Transverse colon (tissue), 4 donors: ENCODE data around the gene TMPO. TPM values are rescaled to one million over a fixed set of nuclear protein-coding genes. Genes with fewer than 3 reads are reported as not detected.

Experiments
- DNase-seq: peaks from one replicate; pipeline ENCODE4 v3.0.0-alpha.2; 2019
- H3K27ac ChIP-seq, 4 donors: fragments of 200-600 bp; sonication (generic); 2 replicates each; pipeline ENCODE4 v1.5.1; 2016 to 2018; ENCODE audit warnings: inconsistent platforms in 4 of 4
- H3K27me3 ChIP-seq: fragments of 200-600 bp; sonication (generic); 2 replicates; pipeline ENCODE4 v1.5.1; 2017; ENCODE audit warnings: inconsistent platforms
- H3K36me3 ChIP-seq, 4 donors: fragments of 200-600 bp; sonication (generic); 2 replicates each; pipeline ENCODE4 v1.5.1; 2017 to 2019; ENCODE audit warnings: inconsistent platforms in 4 of 4
- H3K4me1 ChIP-seq, 4 donors: fragments of 200-600 bp; sonication (generic); 2 replicates each; pipeline ENCODE4 v1.5.1; 2017 to 2020; ENCODE audit warnings: inconsistent platforms in 4 of 4
- H3K4me3 ChIP-seq, 4 donors: fragments of 200-600 bp; sonication (generic); 1 replicate in 1 of 4; 2 replicates in 3 of 4; pipeline versions ENCODE4 v1.5.1 to v1.6.1; 2017 to 2019; ENCODE audit warnings: inconsistent platforms in 4 of 4
- H3K9me3 ChIP-seq, 2 donors: fragments of 200-600 bp; sonication (generic); 2 replicates each; pipeline ENCODE4 v1.5.1; 2017 to 2019; ENCODE audit warnings: inconsistent platforms in 2 of 2
- EP300 ChIP-seq: sonication (generic); formaldehyde crosslinking; IDR thresholded peaks from one replicate; pipeline ENCODE4 v1.6.1; 2017; ENCODE audit warnings: antibody characterized with exemption, low read depth
- POLR2A ChIP-seq: fragments of 450-650 bp; IDR thresholded peaks from one replicate; pipeline ENCODE4 v1.6.1; 2016; ENCODE audit warnings: antibody characterized with exemption, mild to moderate bottlenecking, moderate library complexity
- POLR2AphosphoS5 ChIP-seq, 3 donors: sonication (generic); formaldehyde crosslinking; IDR thresholded peaks; one replicate each; pipeline ENCODE4 v1.6.1; 2016; ENCODE audit warnings: antibody characterized with exemption in 3 of 3
- WGBS, 2 donors: methylation state at CpG; one replicate each; pipeline ENCODE4 v1.1.5; 2018; ENCODE audit warnings: low coverage in 1 of 2; 5-methylcytosine and 5-hydroxymethylcytosine counted together
- in situ Hi-C, 4 donors: fragments of 200-750 bp; cut with MboI; loops; one replicate each; pipeline versions ENCODE4 v1.15.0 to v1.15.1; 2017; ENCODE audit warnings: low sequenced_read_pairs in 3 of 4, low pct_ligation_motif_present in 1 of 4, low pct_unique_long_range_greater_than_20kb in 1 of 4
- intact Hi-C: fragments of 100-400 bp; cut with DNase I; formaldehyde crosslinking; loops from one replicate; pipeline ENCODE4 v1.15.1; 2023; ENCODE audit warnings: low total_unique reads
- total RNA-seq, 4 donors: library from RNA; depleted of rRNA; stranded (reverse); fragments of >200 nt; gene quantifications; one replicate each; pipeline ENCODE4 v1.1.0, GENCODE V29; 2016
- TF ChIP-seq, protein P1 (sequence below), 5 experiments: fragments of 200-600 bp in 3 of 5; fragments of 450-650 bp in 2 of 5; sonication (generic) in 3 of 5; IDR thresholded peaks; 1 replicate in 2 of 5; 2 replicates in 3 of 5; pipeline ENCODE4 v1.5.1; 2016 to 2017; ENCODE audit warnings: antibody characterized with exemption in 5 of 5, inconsistent platforms in 3 of 5, mild to moderate bottlenecking in 2 of 5, moderate library complexity in 1 of 5

TMPO gene
- total RNA-seq, 4 donors from 2014 or later: 57.8 to 164 (median 89.0) TPM

DNA sequence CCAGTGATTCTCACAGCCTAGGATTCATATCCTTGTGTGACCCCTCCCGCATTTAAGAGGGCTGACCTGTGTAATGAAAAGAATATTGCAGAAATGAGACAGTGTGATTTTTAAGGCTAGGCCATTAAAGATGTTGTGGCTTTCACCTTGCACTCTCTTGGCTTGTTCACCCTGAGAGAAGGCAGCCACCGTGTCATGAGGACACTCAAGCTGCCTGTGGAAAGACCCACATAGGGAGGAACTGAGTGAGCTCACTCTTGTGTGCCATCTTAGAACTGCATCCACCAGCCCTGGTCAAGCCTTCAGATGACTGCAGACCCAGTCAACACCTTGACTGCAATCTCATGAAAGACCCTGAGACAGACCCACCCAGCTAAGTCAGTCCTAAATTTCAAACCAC lies 46.3 kb upstream of the TMPO start:
- in situ Hi-C loops: no loop called here

DNA sequence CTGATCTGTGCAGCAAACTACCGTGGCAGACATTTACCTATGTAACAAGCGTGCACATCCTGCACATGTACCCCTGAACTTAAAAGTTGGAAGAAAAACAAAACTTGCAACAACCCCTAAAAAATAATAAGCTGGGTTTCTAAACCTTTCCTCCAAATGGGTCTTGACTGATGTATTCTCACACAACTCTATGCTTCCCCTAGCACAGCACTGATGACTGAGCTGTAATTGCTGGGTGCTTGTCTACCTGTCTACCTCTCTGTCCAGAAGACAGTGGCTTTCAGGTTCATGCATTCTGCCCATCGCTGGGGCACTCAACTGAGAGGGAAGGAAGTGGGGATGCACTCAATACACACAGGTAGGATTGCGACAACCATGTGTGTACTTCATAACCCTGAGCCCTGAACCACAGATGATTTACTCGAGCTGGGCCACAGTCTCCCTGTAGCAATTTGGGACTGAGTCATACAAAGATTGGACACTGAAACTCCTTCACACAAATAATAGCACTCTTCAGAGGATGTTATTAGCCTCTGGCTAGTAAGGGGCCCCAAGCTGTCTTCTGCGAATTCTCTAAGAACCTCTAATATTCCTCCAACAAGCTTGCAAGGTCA lies 44.8 kb upstream of the TMPO start:
- H3K4me1 ChIP-seq: no peaks in the 10 kb centered on the region
- no peak overlapping the region for H3K4me3 ChIP-seq
- H3K27ac ChIP-seq: no peak overlapping the region
- no peak for TF ChIP-seq EP300
- TF ChIP-seq, protein P1, sequence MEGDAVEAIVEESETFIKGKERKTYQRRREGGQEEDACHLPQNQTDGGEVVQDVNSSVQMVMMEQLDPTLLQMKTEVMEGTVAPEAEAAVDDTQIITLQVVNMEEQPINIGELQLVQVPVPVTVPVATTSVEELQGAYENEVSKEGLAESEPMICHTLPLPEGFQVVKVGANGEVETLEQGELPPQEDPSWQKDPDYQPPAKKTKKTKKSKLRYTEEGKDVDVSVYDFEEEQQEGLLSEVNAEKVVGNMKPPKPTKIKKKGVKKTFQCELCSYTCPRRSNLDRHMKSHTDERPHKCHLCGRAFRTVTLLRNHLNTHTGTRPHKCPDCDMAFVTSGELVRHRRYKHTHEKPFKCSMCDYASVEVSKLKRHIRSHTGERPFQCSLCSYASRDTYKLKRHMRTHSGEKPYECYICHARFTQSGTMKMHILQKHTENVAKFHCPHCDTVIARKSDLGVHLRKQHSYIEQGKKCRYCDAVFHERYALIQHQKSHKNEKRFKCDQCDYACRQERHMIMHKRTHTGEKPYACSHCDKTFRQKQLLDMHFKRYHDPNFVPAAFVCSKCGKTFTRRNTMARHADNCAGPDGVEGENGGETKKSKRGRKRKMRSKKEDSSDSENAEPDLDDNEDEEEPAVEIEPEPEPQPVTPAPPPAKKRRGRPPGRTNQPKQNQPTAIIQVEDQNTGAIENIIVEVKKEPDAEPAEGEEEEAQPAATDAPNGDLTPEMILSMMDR (IDR thresholded peaks at IDR 0.05): no peak
- no peak for TF ChIP-seq POLR2A
- TF ChIP-seq POLR2AphosphoS5 (IDR thresholded peaks at IDR 0.05): no peak
- intact Hi-C loops (no loop called here), in situ Hi-C loops (no loop called here)
- DNase-seq: no peak
- H3K27me3 ChIP-seq: no peaks in the 10 kb centered on the region
- 77 to 100% methylated on average over 2 to 6 of the region's 6 CpGs for WGBS, 2 donors
- H3K36me3 ChIP-seq: no peaks in the 10 kb centered on the region
- no peaks in the 10 kb centered on the region for H3K9me3 ChIP-seq

More for the DNA sequence above, 46.3 kb upstream of the TMPO start:
- 84 to 100% methylated on average over 2 of the region's 2 CpGs for WGBS, 2 donors
- H3K27me3 ChIP-seq: no peaks in the 10 kb centered on the region
- H3K9me3 ChIP-seq: no peaks in the 10 kb centered on the region
- no peak overlapping the region for H3K27ac ChIP-seq
- intact Hi-C loops: no loop called here
- no peaks in the 10 kb centered on the region for H3K36me3 ChIP-seq
- no peak for DNase-seq
- no peaks in the 10 kb centered on the region for H3K4me1 ChIP-seq
- TF ChIP-seq EP300 (no peak), POLR2A (no peak), POLR2AphosphoS5 (IDR thresholded peaks at IDR 0.05) (no peak)
- TF ChIP-seq, protein P1 (IDR thresholded peaks at IDR 0.05): no peak
- H3K4me3 ChIP-seq: no peak overlapping the region

DNA sequence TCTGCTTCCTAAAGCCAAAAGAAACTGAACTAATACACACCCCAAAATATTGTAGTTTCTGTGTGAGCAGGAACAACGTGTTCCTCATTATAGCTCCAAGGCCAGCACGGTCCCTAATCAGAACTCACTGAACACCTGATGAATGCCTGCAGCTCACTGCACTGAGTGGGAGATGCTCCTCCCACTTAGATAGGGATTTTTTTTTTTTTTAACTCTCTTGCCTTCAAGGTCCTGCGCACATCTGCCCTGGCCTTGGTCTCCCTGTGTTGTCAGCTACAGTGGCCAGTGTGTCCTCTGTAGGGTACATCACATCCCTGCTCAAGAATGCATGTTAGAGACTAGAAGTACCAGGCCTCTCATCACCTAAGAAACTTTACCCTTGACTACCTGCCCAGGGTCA lies 44.3 kb upstream of the TMPO start:
- DNase-seq: no peak
- Histone ChIP-seq H3K27ac (no peak overlapping the region), H3K36me3 (no peaks in the 10 kb centered on the region), H3K4me1 (no peaks in the 10 kb centered on the region), H3K27me3 (no peaks in the 10 kb centered on the region), H3K4me3 (no peak overlapping the region), H3K9me3 (no peaks in the 10 kb centered on the region)
- 50 to 76% methylated on average over 1 to 3 of the region's 3 CpGs for WGBS, 2 donors
- in situ Hi-C loops: no loop called here
- TF ChIP-seq POLR2AphosphoS5 (IDR thresholded peaks at IDR 0.05) (no peak), POLR2A (no peak), EP300 (no peak)
- TF ChIP-seq, protein P1 (IDR thresholded peaks at IDR 0.05): no peak
- intact Hi-C loops: no loop called here

DNA sequence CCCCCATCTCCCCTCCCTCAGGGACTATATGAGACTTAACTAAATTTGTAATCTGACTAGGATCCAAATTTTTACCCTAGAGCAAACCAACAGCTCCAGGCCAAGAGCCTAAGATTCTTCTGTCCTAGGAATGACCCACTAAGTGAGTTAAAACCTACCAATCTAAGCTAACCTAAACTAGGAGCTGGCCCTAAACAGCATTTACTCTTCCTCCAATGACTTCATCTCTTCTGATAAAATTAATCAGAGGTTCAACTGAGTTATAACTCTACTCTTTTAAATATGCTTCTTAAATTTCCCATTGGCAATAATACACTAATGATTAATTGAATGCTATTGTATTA lies 39.9 kb upstream of the TMPO start:
- no peak for DNase-seq
- peak overlapping the region; percentile 16 to 70 (median 62) for H3K27ac ChIP-seq
- H3K9me3 ChIP-seq: no peaks in the 10 kb centered on the region
- intact Hi-C loops: no loop called here
- TF ChIP-seq POLR2A (no peak), POLR2AphosphoS5 (IDR thresholded peaks at IDR 0.05) (no peak)
- H3K4me3 ChIP-seq: no peak overlapping the region
- H3K27me3 ChIP-seq: no peaks in the 10 kb centered on the region
- no peaks in the 10 kb centered on the region for H3K36me3 ChIP-seq
- in situ Hi-C loops: no loop called here
- H3K4me1 ChIP-seq: no peaks in the 10 kb centered on the region

DNA sequence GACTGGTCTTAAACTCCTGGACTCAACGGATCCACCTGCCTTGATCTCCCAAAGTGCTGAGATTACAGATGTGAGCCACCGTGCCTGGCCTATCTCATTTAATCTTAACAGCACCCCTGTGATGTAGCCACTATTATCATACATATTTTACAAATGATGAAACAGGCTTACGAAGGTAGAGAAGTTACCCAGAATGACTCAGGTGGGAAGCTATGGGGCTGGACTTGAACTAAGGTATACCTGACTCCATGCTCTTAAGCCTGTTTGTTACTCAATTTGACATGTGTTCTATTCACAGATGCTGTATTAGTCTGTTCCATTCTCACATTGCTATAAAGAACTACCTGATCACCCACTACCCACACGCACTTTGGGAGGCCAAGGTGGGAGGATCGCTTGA lies 36.8 kb upstream of the TMPO start:
- TF ChIP-seq POLR2A (no peak), EP300 (no peak), POLR2AphosphoS5 (IDR thresholded peaks at IDR 0.05) (no peak)
- TF ChIP-seq, protein P1 (IDR thresholded peaks at IDR 0.05): no peak
- Histone ChIP-seq H3K36me3 (no peaks in the 10 kb centered on the region), H3K27me3 (no peaks in the 10 kb centered on the region), H3K27ac (no peak overlapping the region), H3K9me3 (no peaks in the 10 kb centered on the region), H3K4me1 (no peaks in the 10 kb centered on the region), H3K4me3 (no peak overlapping the region)
- 80 to 97% methylated on average over 1 to 5 of the region's 5 CpGs for WGBS, 2 donors
- DNase-seq: no peak
- in situ Hi-C loops: no loop called here
- intact Hi-C loops: no loop called here
